Measurements from ENCODE around the gene KANSL1L.

Gene KANSL1L

DNA sequence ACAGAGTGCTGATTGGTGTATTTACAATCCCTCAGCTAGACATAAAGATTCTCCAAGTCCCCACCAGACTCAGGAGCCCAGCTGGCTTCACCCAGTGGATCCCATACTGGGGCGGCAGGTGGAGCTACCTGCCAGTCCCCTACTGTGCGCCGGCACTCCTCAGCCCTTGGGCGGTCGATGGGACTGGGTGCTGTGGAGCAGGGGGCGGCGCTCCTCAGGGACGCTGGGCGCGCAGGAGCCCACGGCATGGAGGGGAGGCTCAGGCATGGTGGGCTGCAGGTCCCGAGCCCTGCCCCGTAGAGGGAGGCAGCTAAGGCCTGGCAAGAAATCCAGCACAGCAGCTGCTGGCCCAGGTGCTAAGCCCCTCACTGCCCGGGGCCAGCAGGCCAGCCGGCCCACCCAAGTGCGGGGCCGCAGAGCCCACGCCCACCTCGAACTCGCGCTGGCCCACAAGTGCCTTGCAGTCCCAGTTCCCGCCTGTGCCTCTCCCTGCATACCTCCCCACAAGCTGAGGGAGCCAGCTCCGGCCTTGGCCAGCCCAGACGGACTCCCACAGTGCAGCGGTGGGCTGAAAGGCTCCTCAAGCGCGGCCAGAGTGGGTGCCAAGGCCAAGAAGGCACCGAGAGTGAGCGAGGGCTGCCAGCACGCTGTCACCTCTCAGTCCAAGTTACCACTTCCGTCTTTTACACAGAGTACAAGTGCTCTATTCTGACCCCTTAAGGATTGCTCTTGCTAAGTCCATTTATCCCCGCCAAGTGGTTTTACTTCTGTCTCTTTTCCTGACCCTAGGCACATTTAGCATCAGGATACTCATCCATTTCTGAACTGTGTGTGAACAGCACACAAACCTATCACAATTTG lies 170.5 kb downstream of the KANSL1L start:
- no peak for DNase-seq (ENCODE audit: low read depth in 3 of 3, low spot score in 1 of 3)

DNA sequence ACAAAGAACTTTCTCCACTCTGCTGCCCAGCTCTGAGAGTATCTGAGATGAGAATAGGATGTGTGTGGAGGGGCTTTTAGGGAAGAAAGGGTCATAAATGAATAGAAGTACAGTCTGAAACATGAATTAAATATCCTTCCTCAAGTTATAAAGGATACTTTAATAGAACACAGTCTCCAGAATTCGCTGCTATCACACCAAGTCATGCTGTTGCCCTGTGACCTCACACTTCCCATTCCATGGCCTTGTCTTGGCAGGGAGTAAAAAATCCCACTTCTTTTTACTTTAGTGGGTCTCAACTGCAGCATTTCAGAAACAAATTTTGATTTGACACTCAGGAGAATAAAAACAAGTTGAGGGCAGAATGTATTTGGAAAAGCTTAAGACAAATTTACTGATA lies 172.6 kb downstream of the KANSL1L start:
- DNase-seq (ENCODE audit: low read depth in 3 of 3, low spot score in 1 of 3), result no peak

DNA sequence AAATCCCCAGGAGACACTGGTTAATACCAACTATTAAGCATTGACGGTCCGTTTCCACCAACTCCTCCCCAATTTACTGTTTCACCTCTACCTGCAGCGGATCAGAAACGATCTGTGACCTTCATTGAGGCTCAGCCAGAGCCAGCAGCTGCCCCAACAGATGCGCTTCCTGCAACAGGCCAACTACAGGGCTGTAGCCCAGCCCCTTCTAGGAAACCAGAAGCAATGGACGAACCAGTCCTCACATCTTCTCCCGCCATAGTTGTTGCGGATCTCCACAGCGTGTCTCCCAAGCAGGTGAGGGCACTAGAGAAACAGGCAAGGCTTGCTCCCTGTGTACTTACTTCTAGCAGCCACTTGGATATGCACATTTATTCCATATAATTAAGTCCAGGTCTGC lies 177.2 kb downstream of the KANSL1L start:
- no peak for DNase-seq (ENCODE audit: low read depth in 3 of 3, low spot score in 1 of 3)

DNA sequence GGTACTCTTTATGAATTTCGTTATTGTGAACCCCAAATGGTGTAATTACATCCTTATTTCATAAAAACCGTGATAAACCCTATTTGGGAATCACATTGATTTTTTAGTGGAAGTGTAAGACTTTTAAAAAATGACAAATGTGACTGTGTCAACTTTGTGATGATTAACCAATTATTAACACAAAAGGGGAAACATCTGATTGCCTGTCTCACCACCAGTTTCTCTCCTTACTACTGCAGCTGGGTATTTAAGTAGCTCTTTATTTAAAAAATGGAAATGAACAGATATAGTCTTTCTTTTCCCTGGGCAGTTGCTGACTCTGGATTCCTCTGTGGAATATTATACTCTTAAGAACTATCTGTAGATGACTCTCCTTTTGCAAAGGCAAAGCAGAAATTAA lies 180.4 kb downstream of the KANSL1L start:
- DNase-seq (ENCODE audit: low read depth in 3 of 3, low spot score in 1 of 3), result no peak

DNA sequence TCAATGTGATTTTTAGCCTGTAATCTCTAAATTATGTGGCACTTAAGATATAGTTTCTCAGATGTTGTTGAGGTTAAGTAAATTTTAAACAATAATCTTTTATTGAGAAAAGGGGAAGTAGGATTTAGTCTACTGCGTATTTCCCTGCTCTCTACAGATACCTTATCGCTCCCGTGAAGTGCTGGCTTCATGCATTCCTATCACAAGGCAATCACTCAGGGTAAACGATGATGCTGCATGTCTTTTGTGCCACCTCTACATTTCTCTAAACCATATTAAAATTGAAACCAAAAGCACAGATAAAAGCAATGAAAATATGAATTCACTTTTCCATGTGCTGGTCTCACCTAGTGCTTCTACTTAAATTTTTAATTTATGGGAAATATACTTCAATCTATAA lies 183.2 kb downstream of the KANSL1L start:
- no peak for DNase-seq (ENCODE audit: low read depth in 3 of 3, low spot score in 1 of 3)

DNA sequence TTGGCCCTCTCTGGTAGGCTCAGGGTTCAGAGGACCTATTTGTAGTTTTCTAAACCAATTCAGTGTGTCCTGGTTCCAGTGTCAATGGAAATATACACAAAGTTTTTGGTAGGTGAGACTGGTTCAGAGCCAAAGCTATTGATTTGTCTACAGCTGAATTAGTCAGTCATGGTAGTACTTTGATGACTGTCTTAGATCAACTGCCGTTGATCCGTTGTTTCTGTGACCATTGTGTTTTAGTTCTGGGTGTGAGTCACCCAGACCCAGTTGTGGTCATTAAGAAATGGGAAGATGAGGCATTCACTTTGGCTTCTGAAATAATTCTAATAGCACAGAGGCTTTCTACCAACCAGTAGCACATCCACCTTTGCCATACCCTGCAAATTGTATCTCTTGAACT lies 184.8 kb downstream of the KANSL1L start:
- DNase-seq (ENCODE audit: low read depth in 3 of 3, low spot score in 1 of 3), result no peak

DNA sequence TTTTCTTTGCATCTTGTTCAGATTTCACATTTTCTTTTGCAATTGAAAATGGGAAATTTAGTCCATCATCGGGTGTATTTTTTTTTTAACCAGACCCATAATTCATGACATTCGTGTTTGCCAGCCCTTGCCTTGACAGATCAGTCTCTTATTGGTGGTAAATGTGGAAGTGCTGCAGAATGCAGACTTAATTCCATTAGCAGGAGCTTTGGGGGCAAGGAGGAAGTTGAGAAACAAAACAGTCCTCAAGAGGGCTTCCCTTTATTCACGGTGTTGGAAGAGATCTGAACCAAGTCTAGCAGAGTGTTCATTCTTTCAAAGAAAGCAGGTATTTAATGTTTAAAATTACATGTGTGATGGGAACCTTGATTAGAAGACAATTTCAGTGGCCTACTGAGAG lies 185.3 kb downstream of the KANSL1L start:
- no peak for DNase-seq (ENCODE audit: low read depth in 3 of 3, low spot score in 1 of 3)

DNA sequence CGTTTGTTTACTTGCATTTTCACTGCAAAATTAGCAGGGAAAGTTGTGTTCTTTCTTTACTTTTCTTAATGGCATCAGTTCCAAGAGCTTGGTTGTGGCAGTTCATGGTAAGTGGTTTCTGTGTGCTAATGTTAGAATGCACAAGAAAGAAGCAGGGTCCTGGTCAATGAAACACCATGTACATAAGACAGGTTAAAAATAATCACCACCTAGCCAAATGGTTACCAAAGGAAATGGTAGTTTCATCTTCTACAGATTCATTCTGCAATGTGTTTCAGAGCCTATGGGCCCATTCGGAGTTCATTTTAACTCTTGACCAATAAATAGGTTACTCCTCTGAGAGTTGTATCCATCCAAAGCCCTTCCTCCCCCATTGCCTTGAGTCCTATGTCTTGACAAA lies 186.9 kb downstream of the KANSL1L start:
- no peak for DNase-seq (ENCODE audit: low read depth in 3 of 3, low spot score in 1 of 3)

DNA sequence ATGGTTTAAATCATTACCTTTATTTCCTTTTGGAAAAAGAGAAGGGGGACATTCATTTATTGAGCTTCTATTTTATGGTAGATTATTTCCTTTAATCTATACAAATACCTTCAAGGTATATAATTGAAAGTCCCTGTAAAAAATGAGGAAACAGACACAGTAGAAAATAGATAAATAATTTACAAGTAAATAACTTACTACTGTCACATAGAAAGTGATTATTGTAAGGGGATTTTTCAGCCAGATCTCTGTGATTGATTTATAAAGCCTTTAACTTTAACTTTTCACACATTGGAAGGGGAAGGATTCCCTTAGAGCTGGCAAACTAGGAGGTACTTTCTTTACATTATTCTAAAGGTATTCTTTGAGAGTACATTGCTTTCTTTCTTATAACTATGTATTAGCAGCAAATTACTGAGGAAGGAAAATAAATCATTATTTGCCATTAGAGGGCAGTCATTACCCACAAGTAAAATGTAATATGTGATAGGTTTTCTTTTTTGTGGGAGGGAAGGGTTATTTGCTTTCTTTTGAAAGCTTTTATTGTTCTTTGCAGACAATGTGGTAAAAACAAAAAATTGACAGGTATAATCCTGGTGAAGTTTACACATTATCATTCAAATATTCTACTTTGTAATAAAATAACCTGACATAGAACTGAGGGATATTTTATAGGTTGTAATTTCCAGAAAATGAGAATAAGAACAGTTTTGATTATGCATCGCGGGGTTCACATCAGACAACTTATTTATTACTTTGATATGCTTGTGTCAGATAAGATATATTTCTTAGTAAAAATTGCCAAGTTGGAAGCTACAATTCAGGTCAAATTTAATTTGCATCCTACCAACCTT lies 193.6 kb downstream of the KANSL1L start:
- DNase-seq (ENCODE audit: low read depth in 3 of 3, low spot score in 1 of 3), result no peak

DNA sequence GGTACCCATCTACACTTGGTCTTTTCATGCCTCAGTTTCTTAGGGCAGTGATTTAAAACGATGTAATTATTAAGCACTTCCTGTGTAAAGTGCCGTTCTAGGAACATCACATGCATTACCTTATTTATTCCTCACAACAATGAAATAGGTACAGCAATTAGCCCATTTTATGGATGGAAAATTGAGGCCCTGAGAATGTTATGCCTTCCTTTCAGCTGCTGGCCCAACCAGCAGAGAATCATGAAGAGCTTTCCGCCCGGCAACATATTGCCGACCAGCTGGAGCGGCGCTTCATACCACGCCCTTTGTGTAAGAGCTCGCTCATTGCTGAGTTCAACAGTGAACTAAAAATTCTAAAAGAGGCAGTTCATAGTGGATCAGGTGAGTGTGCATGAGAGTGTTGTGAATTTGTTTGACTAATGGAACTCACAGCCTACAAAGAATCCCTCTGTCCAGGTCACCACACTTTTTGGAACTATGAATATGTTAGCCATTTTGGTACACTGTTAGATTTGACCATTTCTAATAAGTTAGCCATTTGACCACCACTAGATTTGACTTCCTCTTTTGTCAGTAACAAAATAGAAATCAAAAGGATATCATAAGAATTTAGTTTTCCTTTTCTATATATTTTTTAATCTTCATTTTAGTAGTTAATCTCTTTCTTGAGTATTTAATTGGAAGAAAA lies 194.4 kb downstream of the KANSL1L start:
- DNase-seq (ENCODE audit: low read depth in 3 of 3, low spot score in 1 of 3), result no peak

DNA sequence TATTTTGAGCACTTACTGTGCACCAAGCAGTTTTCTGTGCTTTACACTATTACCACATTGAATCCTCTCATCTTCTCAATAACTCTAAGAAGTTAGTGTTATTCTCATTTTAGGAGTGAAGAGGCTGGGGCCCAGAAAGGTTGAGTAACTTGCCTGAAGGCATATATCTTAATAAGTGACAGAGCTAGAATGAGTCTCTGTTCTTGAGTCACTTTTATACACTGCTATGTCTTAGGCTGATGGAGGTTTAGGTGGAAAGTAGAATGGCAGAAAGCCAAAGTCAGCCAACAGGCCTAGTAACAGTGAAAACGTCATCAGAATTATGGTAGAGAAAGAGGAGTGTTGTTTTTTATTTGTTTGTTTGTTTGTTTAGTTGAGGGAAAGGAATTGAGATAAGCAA lies 196.6 kb downstream of the KANSL1L start:
- DNase-seq (ENCODE audit: low read depth in 3 of 3, low spot score in 1 of 3), result no peak

DNA sequence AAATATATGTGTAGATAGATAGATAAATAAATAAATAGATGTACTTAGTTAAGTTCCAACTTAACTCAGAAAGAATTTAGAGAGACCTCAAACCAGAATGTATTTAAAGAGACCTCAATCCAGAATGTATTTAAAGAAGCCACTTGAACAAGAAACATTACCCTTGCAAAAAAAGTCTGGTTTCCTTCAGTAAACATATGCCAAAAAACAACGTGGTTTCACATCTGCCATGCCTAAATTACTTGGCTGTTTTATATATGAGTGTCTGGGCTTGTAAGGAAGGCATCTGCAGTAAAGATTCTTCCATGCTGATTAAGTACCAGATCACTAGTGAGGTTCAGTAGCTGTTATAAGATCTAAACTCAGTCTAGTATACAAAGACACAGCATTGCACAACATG lies 197.9 kb downstream of the KANSL1L start:
- DNase-seq (ENCODE audit: low read depth in 3 of 3, low spot score in 1 of 3), result no peak

Measured in stimulated activated CD4-positive, alpha-beta T cell treated with anti-CD3 and anti-CD28 coated beads, TNF-alpha, amount 100 ng/mL, for 1 hour (primary cell).